Measurements from ENCODE around the gene COL4A5.

Gene COL4A5

GRCh38 chrX:108412783-108413182, 26.9 kb upstream of the COL4A5 start:
- no peak for TF ChIP-seq FOXP2 (optimal IDR thresholded peaks at IDR 0.05; ENCODE audit: borderline replicate concordance, extremely low read depth, extremely low read length, insufficient read depth)
- no peak for TF ChIP-seq POLR2AphosphoS5 (IDR thresholded peaks at IDR 0.05; ENCODE audit: low read depth, low read length)
- no peak for TF ChIP-seq REST (IDR thresholded peaks at IDR 0.05; ENCODE audit: insufficient read depth in 1 of 2, low read depth in 2 of 2, low read length in 2 of 2)
- TF ChIP-seq SIN3A (IDR thresholded peaks at IDR 0.05; ENCODE audit: borderline replicate concordance, insufficient read depth, low read length): no peak
- no peak for TF ChIP-seq TAF1 (IDR thresholded peaks at IDR 0.05; ENCODE audit: borderline replicate concordance, insufficient read depth, low read length)

- TF ChIP-seq POLR2AphosphoS5 (IDR thresholded peaks at IDR 0.05; ENCODE audit: low read depth, low read length) (no peak), SIN3A (IDR thresholded peaks at IDR 0.05; ENCODE audit: borderline replicate concordance, insufficient read depth, low read length) (no peak), FOXP2 (optimal IDR thresholded peaks at IDR 0.05; ENCODE audit: borderline replicate concordance, extremely low read depth, extremely low read length, insufficient read depth) (no peak), REST (IDR thresholded peaks at IDR 0.05; ENCODE audit: insufficient read depth in 1 of 2, low read depth in 2 of 2, low read length in 2 of 2) (no peak), TAF1 (IDR thresholded peaks at IDR 0.05; ENCODE audit: borderline replicate concordance, insufficient read depth, low read length) (no peak)
These were observed 24.5 kb upstream of the COL4A5 start for GRCh38 chrX:108415146-108415545.

- TF ChIP-seq TAF1 (IDR thresholded peaks at IDR 0.05; ENCODE audit: borderline replicate concordance, insufficient read depth, low read length): no peak
- TF ChIP-seq REST (IDR thresholded peaks at IDR 0.05; ENCODE audit: insufficient read depth in 1 of 2, low read depth in 2 of 2, low read length in 2 of 2): no peak
- no peak for TF ChIP-seq POLR2AphosphoS5 (IDR thresholded peaks at IDR 0.05; ENCODE audit: low read depth, low read length)
- TF ChIP-seq SIN3A (IDR thresholded peaks at IDR 0.05; ENCODE audit: borderline replicate concordance, insufficient read depth, low read length): no peak
- no peak for TF ChIP-seq FOXP2 (optimal IDR thresholded peaks at IDR 0.05; ENCODE audit: borderline replicate concordance, extremely low read depth, extremely low read length, insufficient read depth)
These were observed 23.7 kb upstream of the COL4A5 start for GRCh38 chrX:108415891-108416290.

GRCh38 chrX:108417257-108417656, 22.4 kb upstream of the COL4A5 start:
- TF ChIP-seq SIN3A (IDR thresholded peaks at IDR 0.05; ENCODE audit: borderline replicate concordance, insufficient read depth, low read length): no peak
- no peak for TF ChIP-seq TAF1 (IDR thresholded peaks at IDR 0.05; ENCODE audit: borderline replicate concordance, insufficient read depth, low read length)
- TF ChIP-seq REST (IDR thresholded peaks at IDR 0.05; ENCODE audit: insufficient read depth in 1 of 2, low read depth in 2 of 2, low read length in 2 of 2): no peak
- no peak for TF ChIP-seq POLR2AphosphoS5 (IDR thresholded peaks at IDR 0.05; ENCODE audit: low read depth, low read length)
- TF ChIP-seq FOXP2 (optimal IDR thresholded peaks at IDR 0.05; ENCODE audit: borderline replicate concordance, extremely low read depth, extremely low read length, insufficient read depth): no peak

- TF ChIP-seq POLR2AphosphoS5 (IDR thresholded peaks at IDR 0.05; ENCODE audit: low read depth, low read length): no peak
- no peak for TF ChIP-seq SIN3A (IDR thresholded peaks at IDR 0.05; ENCODE audit: borderline replicate concordance, insufficient read depth, low read length)
- TF ChIP-seq TAF1 (IDR thresholded peaks at IDR 0.05; ENCODE audit: borderline replicate concordance, insufficient read depth, low read length): no peak
- TF ChIP-seq FOXP2 (optimal IDR thresholded peaks at IDR 0.05; ENCODE audit: borderline replicate concordance, extremely low read depth, extremely low read length, insufficient read depth): no peak
- TF ChIP-seq REST (IDR thresholded peaks at IDR 0.05; ENCODE audit: insufficient read depth in 1 of 2, low read depth in 2 of 2, low read length in 2 of 2): no peak
These were observed 20.2 kb upstream of the COL4A5 start for GRCh38 chrX:108419401-108419800.
